IPS-15b (cell line): ENCODE data around the gene ABCG1.

Experiments
- H3K27me3 ChIP-seq: one replicate; pipeline ENCODE4 v1.6.1; 2013; ENCODE audit warnings: low read length; ENCODE audit not compliant: control insufficient read depth, insufficient read depth
- H3K36me3 ChIP-seq: one replicate; pipeline ENCODE4 v1.6.1; 2013; ENCODE audit warnings: low read length; ENCODE audit not compliant: control insufficient read depth, insufficient read depth
- H3K4me1 ChIP-seq: one replicate; pipeline ENCODE4 v1.6.1; 2013; ENCODE audit warnings: mild to moderate bottlenecking, low read length; ENCODE audit not compliant: control insufficient read depth, insufficient read depth
- H3K4me3 ChIP-seq: one replicate; pipeline ENCODE4 v1.5.1; 2013; ENCODE audit warnings: low read depth, low read length
- H3K9ac ChIP-seq: one replicate; pipeline ENCODE4 v1.6.1; 2013; ENCODE audit warnings: low read depth, mild to moderate bottlenecking, low read length
- H3K9me3 ChIP-seq: one replicate; pipeline ENCODE4 v1.6.1; 2013; ENCODE audit warnings: mild to moderate bottlenecking, low read length; ENCODE audit not compliant: control insufficient read depth, insufficient read depth

The ABCG1 gene

DNA sequence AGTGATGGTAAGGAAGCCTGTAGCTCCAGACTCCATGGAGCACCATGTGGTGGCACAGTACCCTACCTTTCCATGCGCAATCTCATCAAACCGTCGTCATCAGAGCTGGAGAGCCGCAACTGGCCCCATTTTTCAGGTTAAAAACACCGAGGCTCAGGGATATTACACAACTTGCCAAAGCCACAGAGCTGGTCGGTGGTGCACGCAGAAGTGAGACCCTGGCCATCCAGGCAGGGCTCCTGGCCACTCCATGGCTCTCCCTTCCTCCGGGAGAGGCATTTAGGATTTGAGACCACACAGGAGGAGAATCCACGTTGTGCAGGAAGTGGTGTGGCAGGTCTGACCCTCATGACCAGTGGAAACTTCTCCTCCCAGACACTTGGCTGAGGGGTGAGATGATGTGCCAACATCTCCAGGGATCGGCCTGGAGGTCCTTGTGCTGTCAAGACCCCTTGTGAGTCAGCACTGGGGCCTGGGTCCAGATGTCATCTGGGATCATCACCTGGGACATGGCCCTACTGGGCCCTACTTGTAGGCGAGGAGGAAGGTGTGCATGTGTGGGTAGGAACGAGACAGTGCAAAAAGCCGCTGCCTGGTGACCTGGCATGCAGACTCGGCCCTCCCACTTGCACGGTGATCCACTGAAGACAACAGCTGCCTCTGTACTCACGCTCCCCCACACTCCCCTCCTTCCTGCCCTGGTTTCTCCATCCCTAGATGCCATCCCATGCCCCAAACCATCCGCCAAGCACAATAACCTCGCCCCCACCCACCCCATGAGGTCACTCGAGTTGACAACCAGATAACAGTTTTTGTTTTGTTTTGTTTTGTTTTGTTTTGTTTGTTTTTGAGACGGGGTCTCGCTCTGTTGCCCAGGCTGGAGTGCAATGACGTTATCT, 85.9 kb downstream of the ABCG1 start:
- Histone ChIP-seq H3K36me3 (no peaks in the 10 kb centered on the region), H3K4me1 (no peaks in the 10 kb centered on the region), H3K9ac (no peak overlapping the region), H3K27me3 (no peaks in the 10 kb centered on the region), H3K4me3 (no peak overlapping the region), H3K9me3 (no peaks in the 10 kb centered on the region)

DNA sequence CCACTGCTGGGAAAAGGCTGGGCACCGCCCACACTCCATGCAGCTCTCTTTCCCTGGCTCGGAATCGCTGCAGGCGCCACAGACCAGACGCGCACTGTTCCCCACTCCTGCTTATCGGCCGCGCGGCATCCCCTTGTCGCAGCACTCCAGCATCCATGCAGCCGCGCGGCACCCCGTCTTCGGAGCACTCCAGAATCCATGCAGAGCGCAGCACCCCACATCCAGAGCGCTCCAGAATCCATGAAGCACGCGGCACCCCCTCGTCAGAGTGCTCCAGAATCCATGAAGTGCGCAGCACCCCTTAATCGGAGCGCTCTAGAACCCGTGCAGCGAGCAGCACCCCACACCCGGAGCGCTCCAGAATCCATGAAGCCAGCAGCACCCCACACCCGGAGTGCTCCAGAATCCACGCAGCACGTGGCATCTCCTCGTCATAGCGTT, 86.8 kb downstream of the ABCG1 start:
- Histone ChIP-seq H3K9me3 (no peaks in the 10 kb centered on the region), H3K36me3 (no peaks in the 10 kb centered on the region), H3K4me1 (no peaks in the 10 kb centered on the region), H3K9ac (no peak overlapping the region), H3K4me3 (no peak overlapping the region), H3K27me3 (peaks cover 4% of the 10 kb centered on the region)

DNA sequence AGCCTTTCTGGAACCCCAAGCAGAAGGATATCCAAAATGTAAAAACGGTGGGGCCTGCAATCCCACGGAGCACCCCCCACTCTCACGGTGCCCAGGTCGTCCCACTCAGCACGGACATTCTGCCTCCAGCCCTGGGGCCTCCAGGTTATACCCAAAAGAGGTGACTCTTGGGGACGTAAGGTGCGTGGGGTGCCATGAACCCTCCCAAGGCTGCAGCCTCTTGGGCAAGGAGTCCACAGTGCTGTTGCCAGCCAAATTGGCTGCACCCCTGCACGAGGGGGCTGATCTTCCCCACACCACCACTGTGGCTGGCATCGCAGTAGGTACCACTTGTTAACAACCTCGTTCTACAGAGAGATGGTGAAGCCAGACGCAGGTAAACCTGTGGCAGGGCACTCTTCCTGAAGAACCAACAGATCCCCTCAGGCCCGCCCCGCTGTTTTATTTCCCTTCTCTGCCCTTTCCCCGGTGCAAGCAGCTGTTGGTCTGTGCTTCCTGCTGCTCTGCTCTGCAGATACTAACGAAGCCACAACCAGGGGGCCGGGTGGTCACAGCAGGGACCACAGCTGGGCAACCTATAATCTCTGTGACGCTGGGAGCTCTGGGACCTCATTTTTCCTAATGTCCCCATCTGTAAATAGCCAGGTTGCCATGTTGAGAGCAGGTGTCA, 87.6 kb downstream of the ABCG1 start:
- Histone ChIP-seq H3K4me1 (no peaks in the 10 kb centered on the region), H3K9me3 (no peaks in the 10 kb centered on the region), H3K9ac (no peak overlapping the region), H3K4me3 (no peak overlapping the region), H3K36me3 (no peaks in the 10 kb centered on the region), H3K27me3 (peaks cover 4% of the 10 kb centered on the region)

DNA sequence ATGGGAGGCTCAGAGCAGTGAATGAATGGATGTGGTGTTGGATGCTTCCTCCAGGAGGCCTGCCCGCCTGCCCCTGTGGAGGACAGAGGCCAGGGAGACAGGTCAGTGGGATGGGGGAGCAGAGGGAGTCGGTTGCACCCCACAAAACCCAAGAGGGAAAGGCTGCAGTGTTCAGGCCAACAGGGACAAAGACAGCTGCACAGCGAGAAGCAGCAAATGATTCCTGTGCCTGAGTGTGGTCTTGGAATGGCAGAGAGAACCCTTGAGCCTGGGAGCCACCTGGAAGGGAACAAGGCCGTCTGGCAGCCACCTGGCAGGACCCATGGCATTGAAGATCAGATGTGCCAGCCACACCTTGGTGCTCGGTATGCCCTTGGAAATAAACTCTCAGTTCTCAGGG, 88.2 kb downstream of the ABCG1 start:
- Histone ChIP-seq H3K27me3 (peaks cover 4% of the 10 kb centered on the region), H3K9ac (no peak overlapping the region), H3K4me3 (no peak overlapping the region)

DNA sequence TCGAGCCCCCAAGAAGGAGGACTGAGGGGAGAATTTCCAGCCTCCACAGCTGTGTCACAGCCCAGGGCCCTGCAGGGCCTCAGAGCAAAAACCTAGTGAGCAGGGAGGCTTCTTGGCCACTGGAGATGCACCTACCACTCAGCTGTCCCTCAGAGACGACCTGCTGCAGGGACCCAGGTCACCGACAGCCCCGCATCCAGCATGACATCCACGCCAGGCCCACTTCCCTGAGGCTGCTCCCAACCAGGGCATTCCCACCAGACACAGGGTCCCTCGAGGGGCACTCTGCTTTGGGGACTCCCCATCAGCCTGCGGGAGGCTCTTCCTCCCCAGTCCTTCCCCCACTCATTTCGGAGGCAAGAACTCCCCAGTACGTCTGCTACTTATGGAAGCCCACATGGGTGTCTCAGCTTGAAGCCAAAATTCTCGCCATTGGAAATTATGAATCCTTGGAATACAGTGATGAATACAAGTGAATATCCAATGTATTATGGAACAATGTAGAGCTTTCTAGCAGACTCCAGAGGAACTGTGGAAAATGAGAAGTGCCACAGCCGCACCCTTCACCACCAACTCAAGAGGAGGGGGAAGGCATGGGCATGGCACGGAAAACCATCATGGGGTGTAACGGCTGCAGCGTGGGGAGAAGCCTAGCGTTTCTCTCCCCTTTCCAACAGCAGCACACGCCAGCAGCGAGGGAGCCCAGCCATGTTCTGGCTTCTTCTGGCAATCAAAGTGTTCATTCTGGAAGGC, 89.4 kb downstream of the ABCG1 start:
- H3K9me3 ChIP-seq: no peaks in the 10 kb centered on the region
- H3K4me3 ChIP-seq: no peak overlapping the region
- H3K9ac ChIP-seq: no peak overlapping the region
- H3K27me3 ChIP-seq: peaks cover 4% of the 10 kb centered on the region
- no peaks in the 10 kb centered on the region for H3K36me3 ChIP-seq
- H3K4me1 ChIP-seq: peaks cover 3% of the 10 kb centered on the region

More for the DNA sequence above, 88.2 kb downstream of the ABCG1 start:
- Histone ChIP-seq H3K36me3 (no peaks in the 10 kb centered on the region), H3K4me1 (no peaks in the 10 kb centered on the region), H3K9me3 (no peaks in the 10 kb centered on the region)

DNA sequence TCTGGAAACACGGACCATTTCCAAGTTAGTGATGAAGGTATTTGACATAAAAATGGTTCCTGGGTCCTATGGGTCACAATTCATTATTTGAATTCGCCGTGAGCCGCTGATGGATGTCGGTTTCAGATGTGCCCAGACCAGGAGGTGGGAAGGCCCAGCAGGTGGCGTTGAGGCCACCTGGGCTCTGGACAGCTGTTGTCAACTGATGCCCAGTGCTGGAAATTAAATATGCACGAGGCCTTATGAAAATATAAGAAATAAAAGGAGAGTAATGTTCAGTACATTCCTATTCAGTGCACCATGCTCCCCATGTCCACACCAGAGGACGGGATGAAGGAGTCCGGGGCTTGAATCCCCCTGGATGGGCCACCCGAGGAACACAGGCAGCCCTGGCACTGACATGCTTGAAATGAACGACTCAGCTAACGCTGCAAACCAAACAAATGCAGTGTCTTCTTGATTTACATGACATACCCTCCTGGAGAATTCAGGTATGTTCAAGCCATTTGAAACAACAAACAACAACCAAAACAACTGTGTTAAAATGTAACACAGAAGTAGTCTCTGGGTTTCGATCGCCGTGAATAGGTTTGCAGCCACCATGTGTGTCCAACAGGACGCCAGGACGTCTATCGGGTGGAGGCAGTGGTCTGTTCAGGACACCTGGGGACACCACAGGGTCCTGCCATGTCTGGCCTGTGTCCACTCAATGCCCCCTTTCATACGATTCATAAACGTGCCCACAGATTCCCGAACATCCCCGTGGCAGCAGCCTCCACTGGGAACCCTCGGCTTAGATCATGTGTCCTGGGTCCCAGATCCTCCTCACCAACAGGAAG, 90.2 kb downstream of the ABCG1 start:
- peaks cover 8% of the 10 kb centered on the region for H3K4me1 ChIP-seq
- H3K27me3 ChIP-seq: peaks cover 4% of the 10 kb centered on the region
- no peaks in the 10 kb centered on the region for H3K36me3 ChIP-seq
- no peak overlapping the region for H3K4me3 ChIP-seq
- H3K9ac ChIP-seq: no peak overlapping the region
- H3K9me3 ChIP-seq: no peaks in the 10 kb centered on the region

DNA sequence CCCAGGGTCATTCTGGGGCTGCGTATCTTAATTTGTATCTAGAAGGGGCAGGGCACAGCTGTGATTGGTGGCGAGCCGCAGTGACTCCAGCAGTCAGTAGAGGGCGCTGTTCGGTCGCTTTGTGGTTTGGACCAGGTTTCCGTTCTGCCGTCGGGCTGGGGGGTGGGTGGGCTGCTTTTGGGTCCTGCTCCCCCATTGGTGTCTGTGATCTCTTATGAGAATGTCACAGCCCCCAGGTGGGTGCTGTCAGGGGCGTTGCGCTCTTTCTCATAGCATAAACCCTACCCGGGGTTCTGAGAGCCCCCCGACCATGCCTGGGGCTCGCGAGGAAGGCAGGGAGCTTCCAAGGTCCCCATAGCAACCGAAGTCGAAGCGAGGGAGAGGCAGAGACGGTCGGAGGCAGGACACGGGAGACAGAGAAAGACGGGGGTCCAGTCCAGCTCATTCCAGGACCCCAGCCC, 90.8 kb downstream of the ABCG1 start:
- Histone ChIP-seq H3K9me3 (no peaks in the 10 kb centered on the region), H3K4me1 (peaks cover 9% of the 10 kb centered on the region), H3K27me3 (peaks cover 4% of the 10 kb centered on the region), H3K9ac (no peak overlapping the region), H3K4me3 (peak overlapping the region; percentile 33), H3K36me3 (no peaks in the 10 kb centered on the region)

DNA sequence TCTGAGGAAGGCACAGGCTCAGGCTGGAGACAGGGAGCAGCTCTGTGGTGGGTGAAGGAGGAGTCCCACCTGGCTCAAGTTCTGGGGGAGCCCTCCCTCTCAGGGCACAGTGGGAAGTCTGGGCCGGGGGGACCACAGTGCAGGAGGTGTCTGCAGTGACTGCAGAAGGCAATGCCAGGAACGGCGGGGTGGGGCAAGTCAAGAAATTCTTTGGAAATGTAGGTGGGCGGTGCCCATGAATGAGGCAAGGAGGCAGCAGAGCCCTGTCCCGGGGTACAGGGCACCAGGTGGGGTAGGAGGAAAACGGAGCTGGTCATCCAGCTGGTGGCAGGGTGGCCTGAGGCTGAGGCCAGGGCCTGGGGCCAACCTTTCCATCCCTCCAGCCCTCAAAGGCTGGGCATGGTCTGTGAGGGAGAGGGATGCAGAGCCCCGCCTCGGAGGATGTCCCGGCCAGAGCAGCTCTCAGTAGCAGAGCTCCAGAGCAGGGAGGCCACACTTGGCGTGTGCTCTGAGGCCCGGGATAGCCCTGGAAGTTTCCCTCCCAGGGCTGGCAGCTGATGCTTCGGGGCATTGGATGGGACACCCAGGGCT, 91.6 kb downstream of the ABCG1 start:
- no peaks in the 10 kb centered on the region for H3K36me3 ChIP-seq
- H3K9ac ChIP-seq: no peak overlapping the region
- peaks cover 4% of the 10 kb centered on the region for H3K27me3 ChIP-seq

DNA sequence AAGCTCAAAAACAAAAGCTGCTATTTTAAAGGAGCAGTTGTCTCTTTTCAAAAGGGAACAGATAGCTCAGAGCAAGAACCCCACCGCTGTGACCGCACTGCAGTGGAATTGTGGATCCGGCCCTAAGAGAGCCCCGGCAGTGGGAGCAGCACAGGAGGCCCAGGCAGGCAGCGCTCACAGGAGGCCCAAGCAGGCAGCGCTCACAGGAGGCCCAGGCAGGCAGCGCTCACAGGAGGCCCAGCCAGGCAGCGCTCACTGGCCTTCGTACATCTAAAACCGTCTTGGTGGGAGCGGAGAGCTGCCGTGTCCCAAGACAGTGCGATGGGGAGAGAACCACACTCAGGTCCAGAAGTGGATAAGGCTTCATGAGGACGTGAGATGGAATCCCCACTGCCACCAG, 92.2 kb downstream of the ABCG1 start:
- H3K4me3 ChIP-seq: no peak overlapping the region
- no peaks in the 10 kb centered on the region for H3K36me3 ChIP-seq
- peaks cover 9% of the 10 kb centered on the region for H3K4me1 ChIP-seq
- H3K9me3 ChIP-seq: no peaks in the 10 kb centered on the region
- peaks cover 4% of the 10 kb centered on the region for H3K27me3 ChIP-seq
- no peak overlapping the region for H3K9ac ChIP-seq

More for the DNA sequence above, 91.6 kb downstream of the ABCG1 start:
- H3K9me3 ChIP-seq: no peaks in the 10 kb centered on the region
- peak overlapping the region; percentile 33 for H3K4me3 ChIP-seq
- H3K4me1 ChIP-seq: peaks cover 9% of the 10 kb centered on the region

DNA sequence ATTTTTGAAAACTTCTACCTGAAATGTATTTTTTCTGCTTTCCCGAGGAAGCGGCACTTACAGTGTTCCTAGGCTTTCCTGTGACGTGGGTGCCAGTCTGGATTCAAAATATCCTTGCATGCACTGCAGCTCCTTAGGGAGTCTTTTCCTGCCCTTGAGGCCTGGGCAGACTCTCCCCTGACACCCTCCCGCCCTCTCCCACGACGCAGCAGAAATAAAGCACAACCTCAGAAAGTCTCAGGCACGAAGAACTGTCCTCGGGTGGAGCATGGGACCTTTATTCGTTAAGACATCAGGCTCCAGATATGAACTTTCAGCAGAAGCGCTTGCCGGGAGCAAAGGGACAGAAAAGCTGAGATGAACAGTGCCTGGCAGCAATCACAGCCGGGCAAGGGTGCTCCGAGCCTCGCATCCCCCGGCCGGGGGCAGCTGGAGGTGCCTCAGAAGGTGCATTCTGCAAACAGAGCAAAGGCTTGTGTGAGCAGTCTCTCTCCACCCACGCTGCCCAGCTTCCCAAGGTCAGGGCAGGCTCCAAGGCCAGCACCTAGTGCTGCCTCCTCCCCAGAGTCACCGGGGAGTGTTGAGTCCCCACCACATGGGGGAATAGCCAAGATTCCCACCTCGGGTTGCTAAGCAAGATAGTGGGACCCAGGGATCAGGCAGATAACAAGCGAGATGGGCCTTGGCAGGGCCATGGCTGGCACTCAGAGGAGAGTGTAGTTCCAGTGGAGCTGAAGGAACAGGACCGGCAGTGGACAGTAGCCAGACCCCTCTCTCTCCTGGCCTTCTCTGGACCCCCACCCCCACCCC, 93.1 kb downstream of the ABCG1 start:
- H3K9ac ChIP-seq: no peak overlapping the region
- H3K36me3 ChIP-seq: no peaks in the 10 kb centered on the region
- H3K4me1 ChIP-seq: peaks cover 11% of the 10 kb centered on the region
- no peak overlapping the region for H3K4me3 ChIP-seq
- peaks cover 4% of the 10 kb centered on the region for H3K27me3 ChIP-seq
- no peaks in the 10 kb centered on the region for H3K9me3 ChIP-seq
